ENCODE measurements around the gene PRKCSH. TPM values are rescaled to one million over a fixed set of nuclear protein-coding genes. Genes with fewer than 3 reads are reported as not detected.
"Not testable (repeated sequence)": the region's sequence is repeated elsewhere in the genome, so short reads cannot be mapped to it uniquely, and the experiment has no call there.

Gene PRKCSH
- total RNA-seq, 1 donor from 2014 or later: 285 TPM

GRCh38 chr19:11461453-11461852, 26.0 kb downstream of the PRKCSH start:
- ATAC-seq: no peak
- TF ChIP-seq CTCF (IDR thresholded peaks at IDR 0.05): no peak
- Histone ChIP-seq H3K4me1 (no peaks in the 10 kb centered on the region), H3K9me3 (no peaks in the 10 kb centered on the region), H3K36me3 (no peaks in the 10 kb centered on the region), H3K27ac (no peak overlapping the region), H3K27me3 (ENCODE audit: low read depth) (peaks cover 10% of the 10 kb centered on the region), H3K4me3 (no peak overlapping the region)
- no peak for DNase-seq
- intact Hi-C loops (cut with DNase I): no loop called here

- H3K27ac ChIP-seq: no peak overlapping the region
- H3K27me3 ChIP-seq (ENCODE audit: low read depth): peaks cover 6% of the 10 kb centered on the region
- DNase-seq (no peak), ATAC-seq (no peak)
- no peaks in the 10 kb centered on the region for H3K36me3 ChIP-seq
- H3K4me1 ChIP-seq: no peaks in the 10 kb centered on the region
- no peak for TF ChIP-seq CTCF (IDR thresholded peaks at IDR 0.05)
- intact Hi-C loops (cut with DNase I): no loop called here
- no peaks in the 10 kb centered on the region for H3K9me3 ChIP-seq
- no peak overlapping the region for H3K4me3 ChIP-seq
These were observed 28.0 kb downstream of the PRKCSH start for GRCh38 chr19:11463391-11463790.

- H3K4me1 ChIP-seq: no peaks in the 10 kb centered on the region
- TF ChIP-seq CTCF (IDR thresholded peaks at IDR 0.05): no peak
- DNase-seq (no peak), ATAC-seq (peak in 1 of 2 donors; percentile 19)
- H3K9me3 ChIP-seq: no peaks in the 10 kb centered on the region
- H3K27ac ChIP-seq: no peak overlapping the region
- no peak overlapping the region for H3K4me3 ChIP-seq
- no peaks in the 10 kb centered on the region for H3K36me3 ChIP-seq
- H3K27me3 ChIP-seq (ENCODE audit: low read depth): peaks cover 4% of the 10 kb centered on the region
- intact Hi-C loops (cut with DNase I): no loop called here
These were observed 29.2 kb downstream of the PRKCSH start for GRCh38 chr19:11464333-11465265.

GRCh38 chr19:11465600-11465999, 30.2 kb downstream of the PRKCSH start:
- H3K27ac ChIP-seq: no peak overlapping the region
- no peaks in the 10 kb centered on the region for H3K4me1 ChIP-seq
- DNase-seq (no peak), ATAC-seq (no peak)
- no peaks in the 10 kb centered on the region for H3K9me3 ChIP-seq
- no peaks in the 10 kb centered on the region for H3K36me3 ChIP-seq
- no peaks in the 10 kb centered on the region for H3K27me3 ChIP-seq (ENCODE audit: low read depth)
- intact Hi-C loops (cut with DNase I): no loop called here
- TF ChIP-seq CTCF (IDR thresholded peaks at IDR 0.05): no peak
- no peak overlapping the region for H3K4me3 ChIP-seq

- H3K27ac ChIP-seq; H3K27me3 ChIP-seq (ENCODE audit: low read depth); ATAC-seq; DNase-seq; H3K4me3 ChIP-seq; intact Hi-C loops (cut with DNase I); H3K9me3 ChIP-seq; H3K4me1 ChIP-seq; H3K36me3 ChIP-seq: not testable (repeated sequence)
These were observed 32.9 kb downstream of the PRKCSH start for GRCh38 chr19:11468266-11468845.

GRCh38 chr19:11473725-11474124, 38.3 kb downstream of the PRKCSH start:
- H3K27ac ChIP-seq: no peak overlapping the region
- ATAC-seq (no peak), DNase-seq (no peak)
- TF ChIP-seq CTCF (IDR thresholded peaks at IDR 0.05): no peak
- H3K36me3 ChIP-seq: no peaks in the 10 kb centered on the region
- intact Hi-C loops (cut with DNase I): no loop called here
- H3K4me1 ChIP-seq: no peaks in the 10 kb centered on the region
- no peaks in the 10 kb centered on the region for H3K9me3 ChIP-seq
- no peak overlapping the region for H3K4me3 ChIP-seq
- no peaks in the 10 kb centered on the region for H3K27me3 ChIP-seq (ENCODE audit: low read depth)

- peaks cover 12% of the 10 kb centered on the region for H3K27me3 ChIP-seq (ENCODE audit: low read depth)
- H3K4me3 ChIP-seq; intact Hi-C loops (cut with DNase I); DNase-seq; ATAC-seq; H3K27ac ChIP-seq; H3K36me3 ChIP-seq; H3K9me3 ChIP-seq: not testable (repeated sequence)
- H3K4me1 ChIP-seq: peaks cover 11% of the 10 kb centered on the region
These were observed 39.9 kb downstream of the PRKCSH start for GRCh38 chr19:11475343-11475742.
